Measurements from ENCODE around the gene SLFN11.

The SLFN11 gene

DNA sequence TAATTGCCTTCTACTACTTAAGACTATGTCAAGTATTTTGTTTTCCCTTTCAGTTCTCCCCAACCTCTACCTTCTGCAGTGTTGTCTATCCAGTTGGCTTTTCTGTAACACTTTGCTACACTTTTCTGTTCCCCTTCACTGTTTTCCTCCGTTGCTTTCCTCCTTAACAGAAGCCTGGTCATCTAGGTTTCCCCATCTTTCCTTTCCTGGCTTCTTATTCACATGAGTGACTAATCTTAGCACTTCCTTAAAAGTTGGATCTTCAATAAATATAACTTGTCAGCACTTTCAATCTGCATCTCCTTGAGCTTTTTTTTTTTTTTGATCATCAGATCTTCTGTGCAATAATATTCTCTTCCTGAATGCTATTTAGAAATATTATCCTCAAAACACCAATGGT lies 2.8 kb upstream of the SLFN11 start:
- TF ChIP-seq SPI1 (IDR thresholded peaks at IDR 0.05; ENCODE audit: borderline replicate concordance, low read depth) = peak; percentile 88
- no peak for TF ChIP-seq POLR2AphosphoS5 (IDR thresholded peaks at IDR 0.05; ENCODE audit: low read depth)
- DNase-seq (ENCODE audit: low read depth in 1 of 2, low spot score in 1 of 2) = peak in 1 of 2 experiments; percentile 40
- H3K27ac ChIP-seq (replicated peaks) = peak overlapping the region; percentile 14; the same call in 1 of the 2 replicates
- H3K27me3 ChIP-seq (ENCODE audit: insufficient read depth, poor library complexity, severe bottlenecking) = no peaks in the 10 kb centered on the region
- H3K4me3 ChIP-seq (replicated peaks; ENCODE audit: insufficient read depth, low read length) = no peak overlapping the region

DNA sequence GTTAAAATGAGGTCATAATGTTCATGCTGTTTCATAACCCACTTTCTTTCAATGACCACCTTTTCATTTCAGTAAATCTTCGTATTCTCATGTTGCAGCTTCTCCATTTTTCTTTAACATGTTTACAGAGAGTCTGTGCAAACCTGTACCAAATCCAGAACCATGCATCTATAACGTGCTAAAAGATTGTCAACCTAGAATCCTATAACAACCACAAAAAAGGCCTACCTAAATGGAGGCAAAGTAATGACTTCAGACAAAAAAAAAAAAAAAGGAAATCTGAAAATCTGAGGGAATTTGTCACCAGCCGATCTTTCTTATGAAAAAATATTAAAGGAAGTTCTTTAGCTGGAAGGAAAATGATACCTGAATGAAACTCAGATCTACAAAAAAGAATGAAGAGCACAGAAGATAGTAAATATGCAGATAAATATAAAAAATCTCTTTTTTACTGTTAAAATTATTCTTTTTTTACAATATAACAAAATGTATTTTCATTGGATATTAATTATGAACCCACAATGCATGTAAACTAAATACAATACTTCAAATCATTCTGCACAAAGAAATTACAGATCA lies 1.4 kb upstream of the SLFN11 start:
- peak overlapping the region; percentile 96 for H3K27ac ChIP-seq (replicated peaks)
- H3K27me3 ChIP-seq (ENCODE audit: insufficient read depth, poor library complexity, severe bottlenecking) = no peaks in the 10 kb centered on the region
- DNase-seq (ENCODE audit: low read depth in 1 of 2, low spot score in 1 of 2) = no peak
- TF ChIP-seq, protein P1, sequence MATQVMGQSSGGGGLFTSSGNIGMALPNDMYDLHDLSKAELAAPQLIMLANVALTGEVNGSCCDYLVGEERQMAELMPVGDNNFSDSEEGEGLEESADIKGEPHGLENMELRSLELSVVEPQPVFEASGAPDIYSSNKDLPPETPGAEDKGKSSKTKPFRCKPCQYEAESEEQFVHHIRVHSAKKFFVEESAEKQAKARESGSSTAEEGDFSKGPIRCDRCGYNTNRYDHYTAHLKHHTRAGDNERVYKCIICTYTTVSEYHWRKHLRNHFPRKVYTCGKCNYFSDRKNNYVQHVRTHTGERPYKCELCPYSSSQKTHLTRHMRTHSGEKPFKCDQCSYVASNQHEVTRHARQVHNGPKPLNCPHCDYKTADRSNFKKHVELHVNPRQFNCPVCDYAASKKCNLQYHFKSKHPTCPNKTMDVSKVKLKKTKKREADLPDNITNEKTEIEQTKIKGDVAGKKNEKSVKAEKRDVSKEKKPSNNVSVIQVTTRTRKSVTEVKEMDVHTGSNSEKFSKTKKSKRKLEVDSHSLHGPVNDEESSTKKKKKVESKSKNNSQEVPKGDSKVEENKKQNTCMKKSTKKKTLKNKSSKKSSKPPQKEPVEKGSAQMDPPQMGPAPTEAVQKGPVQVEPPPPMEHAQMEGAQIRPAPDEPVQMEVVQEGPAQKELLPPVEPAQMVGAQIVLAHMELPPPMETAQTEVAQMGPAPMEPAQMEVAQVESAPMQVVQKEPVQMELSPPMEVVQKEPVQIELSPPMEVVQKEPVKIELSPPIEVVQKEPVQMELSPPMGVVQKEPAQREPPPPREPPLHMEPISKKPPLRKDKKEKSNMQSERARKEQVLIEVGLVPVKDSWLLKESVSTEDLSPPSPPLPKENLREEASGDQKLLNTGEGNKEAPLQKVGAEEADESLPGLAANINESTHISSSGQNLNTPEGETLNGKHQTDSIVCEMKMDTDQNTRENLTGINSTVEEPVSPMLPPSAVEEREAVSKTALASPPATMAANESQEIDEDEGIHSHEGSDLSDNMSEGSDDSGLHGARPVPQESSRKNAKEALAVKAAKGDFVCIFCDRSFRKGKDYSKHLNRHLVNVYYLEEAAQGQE (IDR thresholded peaks at IDR 0.05; ENCODE audit: insufficient replicate concordance, low read depth) = no peak
- TF ChIP-seq GABPA (IDR thresholded peaks at IDR 0.05; ENCODE audit: low read depth) = no peak
- TF ChIP-seq POLR2AphosphoS5 (IDR thresholded peaks at IDR 0.05; ENCODE audit: low read depth) = no peak
- TF ChIP-seq SPI1 (IDR thresholded peaks at IDR 0.05; ENCODE audit: borderline replicate concordance, low read depth) = no peak
- TF ChIP-seq, protein P2, sequence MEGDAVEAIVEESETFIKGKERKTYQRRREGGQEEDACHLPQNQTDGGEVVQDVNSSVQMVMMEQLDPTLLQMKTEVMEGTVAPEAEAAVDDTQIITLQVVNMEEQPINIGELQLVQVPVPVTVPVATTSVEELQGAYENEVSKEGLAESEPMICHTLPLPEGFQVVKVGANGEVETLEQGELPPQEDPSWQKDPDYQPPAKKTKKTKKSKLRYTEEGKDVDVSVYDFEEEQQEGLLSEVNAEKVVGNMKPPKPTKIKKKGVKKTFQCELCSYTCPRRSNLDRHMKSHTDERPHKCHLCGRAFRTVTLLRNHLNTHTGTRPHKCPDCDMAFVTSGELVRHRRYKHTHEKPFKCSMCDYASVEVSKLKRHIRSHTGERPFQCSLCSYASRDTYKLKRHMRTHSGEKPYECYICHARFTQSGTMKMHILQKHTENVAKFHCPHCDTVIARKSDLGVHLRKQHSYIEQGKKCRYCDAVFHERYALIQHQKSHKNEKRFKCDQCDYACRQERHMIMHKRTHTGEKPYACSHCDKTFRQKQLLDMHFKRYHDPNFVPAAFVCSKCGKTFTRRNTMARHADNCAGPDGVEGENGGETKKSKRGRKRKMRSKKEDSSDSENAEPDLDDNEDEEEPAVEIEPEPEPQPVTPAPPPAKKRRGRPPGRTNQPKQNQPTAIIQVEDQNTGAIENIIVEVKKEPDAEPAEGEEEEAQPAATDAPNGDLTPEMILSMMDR (IDR thresholded peaks at IDR 0.05; ENCODE audit: insufficient read depth, low read length) = no peak
- peak overlapping the region; percentile 77 for H3K4me3 ChIP-seq (replicated peaks; ENCODE audit: insufficient read depth, low read length)

DNA sequence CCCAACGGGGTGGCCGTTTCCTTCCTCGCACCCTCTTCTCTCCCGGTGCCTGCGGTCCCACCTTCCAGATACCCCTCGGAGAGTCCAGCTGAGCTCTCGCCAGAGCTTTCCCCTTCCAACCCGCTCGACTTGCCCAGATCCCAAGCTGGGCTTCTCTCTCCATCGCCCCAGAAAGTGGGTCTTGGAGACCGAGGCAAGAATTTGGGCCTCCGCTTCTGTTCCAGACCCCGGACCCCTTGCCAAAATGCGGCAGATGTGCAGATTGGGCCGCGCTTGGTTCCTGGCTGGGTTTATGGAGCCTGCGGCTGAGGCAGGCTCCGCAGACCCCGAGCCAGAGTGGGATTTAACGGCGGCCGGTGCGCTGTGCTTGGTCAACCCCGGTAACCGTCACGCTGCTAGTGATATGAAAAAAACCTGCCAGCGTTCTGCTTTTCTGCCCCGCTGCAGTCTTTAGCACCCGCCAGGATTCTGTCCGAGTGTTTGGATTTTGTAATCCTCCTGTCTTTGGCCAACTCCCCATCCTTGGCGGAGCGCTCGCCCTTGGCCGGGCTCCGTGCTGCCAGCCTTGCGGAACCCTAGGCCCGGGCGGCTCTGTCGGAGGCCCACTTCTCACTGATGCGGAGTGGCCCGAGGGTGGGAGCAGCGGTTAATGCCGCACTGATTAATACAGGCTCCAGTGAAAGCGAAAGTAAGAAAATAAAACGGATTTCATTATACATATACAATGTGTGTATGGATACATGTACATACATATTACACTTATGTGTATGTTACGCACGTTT lies 754 bp upstream of the SLFN11 start:
- Histone ChIP-seq H3K27ac (replicated peaks) (peak overlapping the region; percentile 96), H3K4me3 (replicated peaks; ENCODE audit: insufficient read depth, low read length) (peak overlapping the region; percentile 77), H3K27me3 (ENCODE audit: insufficient read depth, poor library complexity, severe bottlenecking) (no peaks in the 10 kb centered on the region)
- peak in 1 of 2 experiments; percentile 65 for DNase-seq (ENCODE audit: low read depth in 1 of 2, low spot score in 1 of 2)
- TF ChIP-seq SPI1 (IDR thresholded peaks at IDR 0.05; ENCODE audit: borderline replicate concordance, low read depth) = peak; percentile 12; the same call in 1 of the 2 replicates
- no peak for TF ChIP-seq GABPA (IDR thresholded peaks at IDR 0.05; ENCODE audit: low read depth)
- TF ChIP-seq, protein P2 (IDR thresholded peaks at IDR 0.05; ENCODE audit: insufficient read depth, low read length) = no peak
- TF ChIP-seq POLR2AphosphoS5 (IDR thresholded peaks at IDR 0.05; ENCODE audit: low read depth) = no peak
- TF ChIP-seq, protein P1 (IDR thresholded peaks at IDR 0.05; ENCODE audit: insufficient replicate concordance, low read depth) = peak; percentile 47

DNA sequence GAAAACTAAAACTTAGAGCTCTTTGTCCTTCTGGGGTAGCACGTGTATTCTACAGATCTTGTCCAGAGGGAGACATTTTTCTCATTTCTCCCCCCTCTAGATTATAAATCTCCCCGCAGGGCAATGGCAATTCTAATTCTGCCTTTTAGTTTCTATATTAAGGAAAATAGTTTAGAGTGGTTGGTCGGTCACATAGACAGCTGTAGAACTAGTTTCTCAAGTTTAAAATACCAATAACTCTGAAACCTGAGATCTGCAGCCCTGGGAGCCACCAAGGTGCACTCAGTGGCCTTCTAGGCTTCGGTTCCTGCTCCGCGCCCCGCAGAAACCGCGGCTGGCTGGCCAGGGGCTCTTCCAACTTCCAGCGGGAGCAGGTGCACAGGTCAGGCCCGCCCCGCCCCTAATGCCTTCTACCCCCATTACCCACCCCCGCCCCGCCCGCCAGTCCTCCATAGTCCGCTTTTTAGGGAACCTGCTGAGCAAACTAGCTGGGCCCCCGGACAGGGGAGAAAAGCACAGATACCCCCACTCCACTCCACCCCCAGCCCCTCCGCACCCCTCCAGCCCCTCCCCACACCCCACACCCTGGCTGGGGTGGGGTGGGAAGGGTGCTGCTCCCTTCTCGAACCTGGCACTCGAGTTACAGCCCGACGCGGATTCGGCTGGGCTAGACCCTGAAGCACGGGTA lies 431 bp downstream of the SLFN11 start:
- no peaks in the 10 kb centered on the region for H3K27me3 ChIP-seq (ENCODE audit: insufficient read depth, poor library complexity, severe bottlenecking)
- peak overlapping the region; percentile 96 for H3K27ac ChIP-seq (replicated peaks)
- TF ChIP-seq, protein P1 (IDR thresholded peaks at IDR 0.05; ENCODE audit: insufficient replicate concordance, low read depth) = no peak
- no peak for TF ChIP-seq POLR2AphosphoS5 (IDR thresholded peaks at IDR 0.05; ENCODE audit: low read depth)
- TF ChIP-seq, protein P2 (IDR thresholded peaks at IDR 0.05; ENCODE audit: insufficient read depth, low read length) = no peak
- TF ChIP-seq SPI1 (IDR thresholded peaks at IDR 0.05; ENCODE audit: borderline replicate concordance, low read depth) = no peak
- no peak for TF ChIP-seq GABPA (IDR thresholded peaks at IDR 0.05; ENCODE audit: low read depth)
- DNase-seq (ENCODE audit: low read depth in 1 of 2, low spot score in 1 of 2) = peak in 1 of 2 experiments; percentile 53
- H3K4me3 ChIP-seq (replicated peaks; ENCODE audit: insufficient read depth, low read length) = peak overlapping the region; percentile 77
